H9 (cell line): ENCODE data around the gene TOMM40L. TPM values are rescaled to one million over a fixed set of nuclear protein-coding genes. Genes with fewer than 3 reads are reported as not detected.

ENCODE experiments used
- DNase-seq: peaks from one replicate; pipeline ENCODE4 v3.0.0-alpha.2; 2017
- H2AFZ ChIP-seq: one replicate; pipeline ENCODE4 v1.6.1; 2013; ENCODE audit warnings: mild to moderate bottlenecking, low read length, control low read depth, moderate library complexity
- H2AK5ac ChIP-seq: 2 replicates; pipeline ENCODE4 v1.6.1; 2013; ENCODE audit warnings: low read length, control low read depth, mixed read lengths; ENCODE audit not compliant: insufficient read length
- H2BK120ac ChIP-seq: one replicate; pipeline ENCODE4 v1.6.1; 2013; ENCODE audit warnings: low read depth, mild to moderate bottlenecking, low read length, control low read depth, inconsistent platforms; ENCODE audit not compliant: poor library complexity, severe bottlenecking
- H2BK12ac ChIP-seq: 2 replicates; pipeline ENCODE4 v1.6.1; 2013; ENCODE audit warnings: low read length, control low read depth, mixed read lengths, low read depth; ENCODE audit not compliant: insufficient read length
- H2BK15ac ChIP-seq: 2 replicates; pipeline ENCODE4 v1.6.1; 2013; ENCODE audit warnings: low read depth, low read length, control low read depth
- H2BK20ac ChIP-seq: one replicate; pipeline ENCODE4 v1.6.1; 2013; ENCODE audit warnings: low read depth, mild to moderate bottlenecking, low read length, control low read depth, inconsistent platforms; ENCODE audit not compliant: poor library complexity, severe bottlenecking
- H2BK5ac ChIP-seq: 2 replicates; pipeline ENCODE4 v1.6.1; 2013; ENCODE audit warnings: low read length, control low read depth, mixed read lengths; ENCODE audit not compliant: insufficient read length
- H3K14ac ChIP-seq: 2 replicates; pipeline ENCODE4 v1.6.1; 2013; ENCODE audit warnings: low read length, control low read depth; ENCODE audit not compliant: insufficient read depth
- H3K18ac ChIP-seq: 2 replicates; pipeline ENCODE4 v1.6.1; 2013; ENCODE audit warnings: low read depth, mild to moderate bottlenecking, mixed read lengths, low read length, control low read depth; ENCODE audit not compliant: insufficient read length
- H3K23ac ChIP-seq: 2 replicates; pipeline ENCODE4 v1.6.1; 2013; ENCODE audit warnings: low read length, control low read depth, mixed read lengths, low read depth; ENCODE audit not compliant: insufficient read length
- H3K23me2 ChIP-seq: 2 replicates; pipeline ENCODE4 v1.6.1; 2013; ENCODE audit warnings: low read depth, mild to moderate bottlenecking, mixed read lengths, low read length, control low read depth; ENCODE audit not compliant: insufficient read length, poor library complexity, severe bottlenecking
- H3K27ac ChIP-seq: 2 replicates; pipeline ENCODE4 v1.5.1; 2013; ENCODE audit warnings: low read length, control low read depth, mixed read lengths, low read depth; ENCODE audit not compliant: insufficient read length
- H3K27me3 ChIP-seq: 2 replicates; pipeline ENCODE4 v1.6.1; 2013; ENCODE audit warnings: low read length, control low read depth, inconsistent platforms; ENCODE audit not compliant: insufficient read depth
- H3K4ac ChIP-seq: 2 replicates; pipeline ENCODE4 v1.6.1; 2013; ENCODE audit warnings: low read depth, mild to moderate bottlenecking, control low read depth, inconsistent platforms, low read length, moderate library complexity
- H3K4me1 ChIP-seq: 2 replicates; pipeline ENCODE4 v1.6.1; 2013; ENCODE audit warnings: low read length, control low read depth, inconsistent platforms; ENCODE audit not compliant: insufficient read depth
- H3K4me2 ChIP-seq: 2 replicates; pipeline ENCODE4 v1.6.1; 2013; ENCODE audit warnings: low read length, control low read depth, mixed read lengths; ENCODE audit not compliant: insufficient read length, insufficient read depth
- H3K56ac ChIP-seq: 2 replicates; pipeline ENCODE4 v1.6.1; 2013; ENCODE audit warnings: low read depth, mild to moderate bottlenecking, mixed read lengths, low read length, control low read depth; ENCODE audit not compliant: insufficient read length
- H3K79me1 ChIP-seq: 2 replicates; pipeline ENCODE4 v1.6.1; 2013; ENCODE audit warnings: low read depth, mild to moderate bottlenecking, moderate library complexity, low read length, control low read depth, inconsistent platforms; ENCODE audit not compliant: insufficient read depth, poor library complexity, severe bottlenecking
- H3K79me2 ChIP-seq: 2 replicates; pipeline ENCODE4 v1.6.1; 2013; ENCODE audit warnings: low read length, control low read depth, inconsistent platforms; ENCODE audit not compliant: insufficient read depth
- H3K9ac ChIP-seq: 2 replicates; pipeline ENCODE4 v1.6.1; 2013; ENCODE audit warnings: low read length, control low read depth, mixed read lengths; ENCODE audit not compliant: insufficient read length; ENCODE audit errors: extremely low read depth
- H3K9me3 ChIP-seq: one replicate; pipeline ENCODE4 v1.6.1; 2013; ENCODE audit warnings: low read depth, low read length, inconsistent platforms; ENCODE audit not compliant: control insufficient read depth
- H3T11ph ChIP-seq: one replicate; pipeline ENCODE4 v1.6.1; 2013; ENCODE audit warnings: mild to moderate bottlenecking, low read length, control low read depth, inconsistent platforms
- H4K20me1 ChIP-seq: one replicate; pipeline ENCODE4 v1.6.1; 2013; ENCODE audit not compliant: control insufficient read depth, insufficient read length, insufficient read depth
- H4K5ac ChIP-seq: 2 replicates; pipeline ENCODE4 v1.6.1; 2013; ENCODE audit warnings: low read depth, mild to moderate bottlenecking, mixed read lengths, low read length, control low read depth; ENCODE audit not compliant: insufficient read length
- H4K8ac ChIP-seq: replicated peaks from 2 replicates; pipeline ENCODE4 v1.6.1; 2013; ENCODE audit warnings: low read length, control low read depth, mixed read lengths, low read depth; ENCODE audit not compliant: insufficient read length
- H4K91ac ChIP-seq: 2 replicates; pipeline ENCODE4 v1.6.1; 2013; ENCODE audit warnings: low read depth, mild to moderate bottlenecking, moderate library complexity, mixed read lengths, low read length, control low read depth; ENCODE audit not compliant: insufficient read length
- H3K27ac Mint-ChIP-seq, 3 experiments: 2 replicates in 2 of 3; 3 replicates in 1 of 3; pipeline ENCODE4 v1.8.0; 2020 to 2021; ENCODE audit warnings: mixed read lengths in 3 of 3, mild to moderate bottlenecking in 1 of 3, moderate library complexity in 1 of 3
- H3K27me3 Mint-ChIP-seq: 2 replicates; pipeline ENCODE4 v1.8.0; 2021; ENCODE audit warnings: low read depth, mild to moderate bottlenecking, moderate library complexity, mixed read lengths
- H3K36me3 Mint-ChIP-seq, 3 experiments: 2 replicates in 2 of 3; 3 replicates in 1 of 3; pipeline ENCODE4 v1.8.0; 2020 to 2021; ENCODE audit warnings: low read depth in 3 of 3, mixed read lengths in 3 of 3; ENCODE audit not compliant: insufficient read depth in 1 of 3
- H3K4me1 Mint-ChIP-seq, 2 experiments: 2 replicates each; pipeline ENCODE4 v1.8.0; 2020; ENCODE audit warnings: mixed read lengths in 2 of 2
- H3K4me3 Mint-ChIP-seq, 2 experiments: 2 replicates in 1 of 2; 3 replicates in 1 of 2; pipeline ENCODE4 v1.8.0; 2020 to 2021; ENCODE audit warnings: mild to moderate bottlenecking in 2 of 2, mixed read lengths in 2 of 2, moderate library complexity in 1 of 2
- H3K9me3 Mint-ChIP-seq, 2 experiments: 2 replicates in 1 of 2; 3 replicates in 1 of 2; pipeline ENCODE4 v1.8.0; 2020; ENCODE audit warnings: mild to moderate bottlenecking in 2 of 2, mixed read lengths in 2 of 2, moderate library complexity in 1 of 2
- CTCF ChIP-seq: fragments of 200-600 bp; sonication (generic); conservative IDR thresholded peaks from 3 replicates; pipeline ENCODE4 v1.8.0; 2021; ENCODE audit warnings: antibody characterized with exemption, mild to moderate bottlenecking
- WGBS: extraction: QIAGEN DNeasy Blood & Tissue Kit; methylation state at CpG from one replicate; pipeline ENCODE4 v1.1.7; 2013; ENCODE audit warnings: missing lambda C conversion rate, low lambda C conversion rate, mixed read lengths; ENCODE audit not compliant: insufficient read length; ENCODE audit errors: extremely low coverage; 5-methylcytosine and 5-hydroxymethylcytosine counted together
- microRNA-seq: library from miRNA; unstranded; fragments of <30 nt; microRNA quantifications from one replicate; pipeline ENCODE4, GENCODE V29; 2020; ENCODE audit warnings: borderline microRNAs expressed
- total RNA-seq: library from RNA; stranded (reverse); gene quantifications from 2 replicates; pipeline ENCODE4 v1.2.1, GENCODE V29; 2021

Gene TOMM40L
- total RNA-seq, 1 experiment from 2014 or later = 13.5 TPM

DNA sequence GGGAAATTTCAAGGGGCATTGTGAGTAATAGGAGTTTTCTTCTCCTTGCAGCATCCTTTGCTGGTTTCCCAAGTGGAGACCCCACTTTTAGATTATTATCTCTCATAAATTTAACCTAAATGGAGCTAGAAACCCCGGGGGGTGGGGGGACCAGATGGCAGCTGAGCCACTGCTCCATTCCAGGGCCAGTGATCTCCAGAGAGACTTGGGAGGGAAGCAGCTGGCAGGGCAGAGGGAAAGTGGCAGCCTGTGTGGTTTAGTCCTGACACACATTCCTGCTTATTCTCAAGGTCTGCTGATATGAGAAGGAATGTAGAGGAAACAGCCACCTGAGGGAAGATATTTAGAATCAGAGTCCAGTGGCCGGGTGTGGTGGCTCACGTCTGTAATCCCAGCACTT is 49.0 kb downstream of the TOMM40L start:
- no CpG with 5 or more reads among the region's 3 CpGs for WGBS
- Mint-ChIP-seq H3K27ac (peak overlapping the region in 1 of 3 experiments; percentile 42; a peak in 1 of 7 replicates), H3K4me3 (no peak overlapping the region), H3K4me1 (no peaks in the 10 kb centered on the region; a peak in 1 of 4 replicates), H3K36me3 (no peaks in the 10 kb centered on the region), H3K9me3 (no peaks in the 10 kb centered on the region), H3K27me3 (peaks cover 29% of the 10 kb centered on the region)
- Histone ChIP-seq H3K79me2 (no peaks in the 10 kb centered on the region), H2BK12ac (no peak overlapping the region), H4K8ac (no peak overlapping the region), H3K4me2 (no peak overlapping the region), H3K4me1 (no peaks in the 10 kb centered on the region), H3K18ac (no peak overlapping the region), H3K23me2 (no peaks in the 10 kb centered on the region), H2BK20ac (no peak overlapping the region), H3K9ac (no peak overlapping the region), H3K27ac (no peak overlapping the region), H2AFZ (no peak overlapping the region), H4K91ac (no peak overlapping the region), H3K27me3 (no peaks in the 10 kb centered on the region), H3K56ac (no peak overlapping the region), H3K79me1 (no peaks in the 10 kb centered on the region), H4K20me1 (no peaks in the 10 kb centered on the region), H2BK15ac (no peak overlapping the region), H4K5ac (no peak overlapping the region), H3K4ac (no peak overlapping the region), H3T11ph (no peak overlapping the region), H3K9me3 (no peaks in the 10 kb centered on the region), H3K14ac (no peak overlapping the region), H2AK5ac (no peak overlapping the region), H2BK5ac (no peak overlapping the region), H2BK120ac (no peak overlapping the region), H3K23ac (no peak overlapping the region)
- no peak for TF ChIP-seq CTCF
- no peak for DNase-seq

Small RNA genes lying within 50 kb of the gene (microRNA-seq; reads per million reads assigned to microRNA genes)
- not detected for gene MIR5187

Other genes with a start within 250 kb of the TOMM40L start
- gene F11R, start 204.9 kb upstream of the TOMM40L start, total RNA-seq = 159 and 174 TPM in 2 replicates
- 73.7 and 77.0 TPM in 2 replicates for gene TSTD1, start 187.1 kb upstream of the TOMM40L start, total RNA-seq
- gene USF1, start 180.1 kb upstream of the TOMM40L start, total RNA-seq = 58.6 and 59.2 TPM in 2 replicates
- 0.13 TPM in 2 replicates for gene ARHGAP30, start 156.2 kb upstream of the TOMM40L start, total RNA-seq
- gene NECTIN4, start 136.5 kb upstream of the TOMM40L start, total RNA-seq = 0.33 and 0.64 TPM in 2 replicates
- 6.6 and 7.0 TPM in 2 replicates for gene KLHDC9, start 127.7 kb upstream of the TOMM40L start, total RNA-seq
- gene PFDN2, start 108.0 kb upstream of the TOMM40L start, total RNA-seq = 71.8 and 76.1 TPM in 2 replicates
- 39.0 and 39.6 TPM in 2 replicates for gene NIT1, start 108.0 kb upstream of the TOMM40L start, total RNA-seq
- 44.7 and 46.7 TPM in 2 replicates for gene DEDD, start 93.4 kb upstream of the TOMM40L start, total RNA-seq
- 93.4 and 93.5 TPM in 2 replicates for gene UFC1, start 72.1 kb upstream of the TOMM40L start, total RNA-seq
- gene USP21, start 66.6 kb upstream of the TOMM40L start, total RNA-seq = 17.9 and 18.4 TPM in 2 replicates
- gene PPOX, start 59.6 kb upstream of the TOMM40L start, total RNA-seq = 33.4 and 39.8 TPM in 2 replicates
- 31.8 and 33.1 TPM in 2 replicates for gene B4GALT3, start 48.6 kb upstream of the TOMM40L start, total RNA-seq
- 7.0 and 9.1 TPM in 2 replicates for gene ADAMTS4, start 27.0 kb upstream of the TOMM40L start, total RNA-seq
- gene NDUFS2, start 23.7 kb upstream of the TOMM40L start, total RNA-seq = 80.3 and 84.5 TPM in 2 replicates
- gene FCER1G, start 10.8 kb upstream of the TOMM40L start, total RNA-seq = 0.44 and 0.90 TPM in 2 replicates
- gene APOA2, start 2.4 kb upstream of the TOMM40L start, total RNA-seq = not detected in 2 replicates
- gene NR1I3, start 12.1 kb downstream of the TOMM40L start, total RNA-seq = not detected in 2 replicates
- 0.66 and 0.83 TPM in 2 replicates for gene PCP4L1, start 32.7 kb downstream of the TOMM40L start, total RNA-seq
- 2.7 and 3.6 TPM in 2 replicates for gene MPZ, start 83.9 kb downstream of the TOMM40L start, total RNA-seq
- 198 and 206 TPM in 2 replicates for gene SDHC, start 88.3 kb downstream of the TOMM40L start, total RNA-seq
- not detected in 2 replicates for gene CFAP126, start 141.8 kb downstream of the TOMM40L start, total RNA-seq